Measurements from ENCODE around the gene ARHGEF9.

The ARHGEF9 gene

DNA sequence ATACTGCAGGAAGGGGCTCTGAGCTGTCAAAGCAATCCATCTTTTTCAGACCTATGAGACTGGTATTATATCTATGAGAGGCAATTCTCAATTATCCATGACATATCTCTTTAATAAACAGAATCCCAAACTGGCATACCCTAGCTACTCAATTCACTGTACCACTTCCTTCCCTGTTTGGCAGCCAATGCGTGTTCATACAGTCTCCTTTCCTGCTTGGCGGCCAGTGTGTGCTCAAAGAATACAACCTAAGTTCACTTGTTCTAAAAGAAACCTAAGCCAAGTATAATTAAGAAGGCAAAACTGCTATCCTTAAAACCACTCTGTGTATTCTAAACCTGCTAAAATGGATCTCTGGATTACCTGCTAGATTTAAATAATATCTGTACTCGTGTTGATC is 38.3 kb downstream of the ARHGEF9 start:
- no peak for DNase-seq (ENCODE audit: low read depth in 4 of 4, low spot score in 1 of 4)

DNA sequence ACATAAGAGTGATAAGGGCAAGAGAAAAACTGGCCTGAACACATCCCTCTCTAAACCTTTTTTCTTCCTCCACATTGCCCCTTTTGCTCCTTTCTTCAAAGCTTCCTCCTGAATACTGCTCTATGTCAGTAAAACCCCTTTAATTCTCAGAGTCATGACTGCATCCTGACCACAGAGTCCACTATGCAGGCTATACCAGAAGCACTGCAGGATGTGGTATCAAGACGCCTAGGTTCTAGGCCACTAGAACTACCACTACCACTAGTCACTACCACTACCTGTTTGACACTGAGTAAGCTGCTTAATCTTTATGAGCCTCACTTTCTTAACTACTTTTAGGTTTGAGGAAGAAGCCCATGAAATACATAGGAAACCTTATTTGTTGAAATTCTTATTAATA is 38.7 kb downstream of the ARHGEF9 start:
- DNase-seq (ENCODE audit: low read depth in 4 of 4, low spot score in 1 of 4): no peak

DNA sequence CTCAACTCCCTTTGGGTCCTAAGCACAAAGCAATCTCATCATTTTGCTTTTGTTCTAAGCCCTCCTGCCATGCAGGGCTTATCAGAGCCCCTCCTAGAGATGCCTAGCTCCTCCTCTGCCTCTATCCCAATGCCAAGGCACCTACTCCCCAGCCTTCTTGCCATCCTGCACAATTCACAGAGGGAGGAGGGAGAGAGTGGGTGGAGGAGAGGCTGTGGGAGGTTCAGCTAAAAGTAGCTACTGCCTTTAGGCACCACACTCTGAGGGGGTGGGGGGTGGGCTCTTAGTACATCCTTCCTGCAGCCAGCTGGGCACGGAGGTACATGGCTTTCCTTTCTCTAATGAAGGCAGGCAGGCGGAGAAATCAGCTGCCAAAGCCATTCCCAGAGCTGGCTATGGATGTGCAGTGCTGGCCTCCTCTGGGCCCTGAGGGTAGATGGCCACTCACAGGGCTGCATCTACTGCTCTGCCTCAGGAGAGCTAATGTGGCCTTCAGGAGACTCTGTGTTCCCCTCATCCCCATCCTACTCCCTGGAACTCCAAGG is 40.1 kb downstream of the ARHGEF9 start:
- DNase-seq (ENCODE audit: low read depth in 4 of 4, low spot score in 1 of 4): no peak

DNA sequence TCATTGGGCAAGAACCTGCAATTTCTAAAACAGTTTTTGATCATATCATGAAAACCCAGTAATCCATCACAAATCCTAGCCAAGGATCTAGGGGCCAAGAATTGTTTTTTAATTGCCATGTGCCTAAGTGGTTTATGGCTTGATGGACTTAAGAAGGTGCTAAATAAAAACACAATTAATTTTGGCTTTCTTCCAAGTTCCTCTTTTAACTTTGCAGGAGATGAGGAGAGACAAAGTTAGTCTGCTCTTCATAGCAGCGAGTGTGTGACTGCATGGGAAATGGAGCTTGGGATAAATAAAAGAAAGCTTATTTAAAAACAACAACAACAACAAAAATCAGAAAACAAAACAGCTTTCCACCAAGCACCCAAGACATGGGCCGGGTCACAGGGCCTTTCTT is 41.4 kb downstream of the ARHGEF9 start:
- no peak for DNase-seq (ENCODE audit: low read depth in 4 of 4, low spot score in 1 of 4)

DNA sequence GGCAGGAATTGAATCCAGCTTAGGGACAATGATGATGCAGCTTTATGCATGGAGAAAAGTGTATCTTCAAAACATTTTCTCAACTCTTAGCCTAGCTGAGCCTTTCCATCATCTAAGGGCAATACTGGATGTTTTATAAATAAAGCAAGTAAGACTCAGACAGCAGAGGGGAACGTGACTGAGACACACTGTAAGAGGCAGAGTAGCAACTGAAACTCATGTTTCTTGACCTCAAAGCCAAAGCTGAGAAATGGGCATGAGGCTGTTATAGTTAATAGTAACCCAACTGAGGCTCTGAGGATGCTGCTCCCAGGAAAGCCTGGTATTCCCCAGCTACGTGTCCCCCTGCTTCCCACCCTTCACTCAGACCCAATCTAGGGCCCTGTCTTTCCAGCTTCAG is 44.6 kb downstream of the ARHGEF9 start:
- no peak for DNase-seq (ENCODE audit: low read depth in 4 of 4, low spot score in 1 of 4)

DNA sequence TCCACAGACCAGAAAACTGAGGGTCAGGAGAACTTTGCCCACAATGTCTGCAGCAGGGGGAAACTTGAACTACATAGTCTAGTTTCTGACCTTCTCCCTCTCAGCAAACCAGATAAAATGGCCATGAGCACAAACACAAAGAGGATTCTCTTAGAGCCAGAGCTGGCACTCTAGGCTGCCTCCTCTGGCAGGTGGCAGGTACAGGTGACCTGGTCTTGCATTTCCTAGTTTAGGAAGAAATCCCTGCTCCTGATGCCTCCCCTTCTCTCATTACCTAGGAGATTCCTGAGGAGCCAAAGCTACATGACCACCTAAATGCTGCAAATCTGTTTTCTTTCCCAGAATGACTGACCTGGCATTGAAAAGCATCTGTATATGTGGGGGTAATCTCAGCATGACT is 45.1 kb downstream of the ARHGEF9 start:
- DNase-seq (ENCODE audit: low read depth in 4 of 4, low spot score in 1 of 4): no peak

DNA sequence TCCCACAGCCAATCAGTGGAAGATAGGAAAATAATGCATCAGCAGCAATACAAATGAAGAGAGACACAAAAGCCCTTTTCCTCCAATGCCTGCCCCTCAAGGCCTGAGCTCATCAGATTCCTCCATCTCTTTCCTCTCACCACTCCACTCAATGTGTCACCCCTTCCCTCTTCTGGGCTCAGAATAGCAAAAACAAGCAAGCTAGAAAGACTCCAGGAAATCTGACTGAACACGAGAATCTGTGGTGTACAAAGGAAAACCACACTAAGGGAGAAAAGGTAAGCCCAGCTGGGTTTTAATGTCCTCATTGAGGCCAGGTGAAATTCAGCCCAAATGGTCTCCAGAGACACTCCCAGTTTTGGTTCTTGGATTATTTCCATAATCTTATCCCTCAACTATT is 46.3 kb downstream of the ARHGEF9 start:
- no peak for DNase-seq (ENCODE audit: low read depth in 4 of 4, low spot score in 1 of 4)

DNA sequence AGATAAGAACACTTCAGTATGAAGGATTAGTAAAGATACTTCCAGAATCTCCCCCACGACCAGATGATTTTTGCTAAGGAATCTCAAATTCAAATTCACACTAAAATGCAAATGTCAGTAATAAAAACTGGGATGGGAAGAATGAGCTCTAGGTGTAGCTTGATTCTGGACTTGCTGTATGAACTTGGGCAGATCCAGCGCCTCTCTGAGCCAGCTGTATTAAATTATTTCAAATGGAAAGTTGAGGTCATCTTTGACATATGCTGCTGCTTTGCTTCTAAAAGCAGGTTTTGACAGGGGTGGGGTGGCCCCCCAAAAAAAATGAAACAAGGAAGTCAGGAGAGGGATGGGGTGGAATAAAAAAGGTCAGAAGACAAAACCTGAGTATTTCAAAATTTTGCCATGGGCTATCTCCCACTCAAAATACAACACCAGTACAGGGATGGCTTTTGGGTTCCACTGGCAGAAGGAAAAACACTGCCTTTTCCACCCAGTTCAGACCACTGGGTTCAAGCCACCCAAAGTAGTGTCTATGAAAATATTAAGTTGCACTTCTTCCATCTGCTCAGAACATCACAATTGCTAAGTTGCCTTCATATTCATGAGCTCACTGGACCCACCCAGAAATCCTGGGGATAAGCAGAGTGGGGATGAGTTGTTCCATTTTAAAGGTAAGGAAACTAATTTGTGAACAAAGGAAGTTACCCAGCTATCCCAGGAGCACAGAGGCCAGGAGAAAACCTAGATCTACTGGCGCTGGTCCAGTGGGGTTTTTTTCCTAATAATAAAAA is 47.7 kb downstream of the ARHGEF9 start:
- DNase-seq (ENCODE audit: low read depth in 4 of 4, low spot score in 1 of 4): no peak

DNA sequence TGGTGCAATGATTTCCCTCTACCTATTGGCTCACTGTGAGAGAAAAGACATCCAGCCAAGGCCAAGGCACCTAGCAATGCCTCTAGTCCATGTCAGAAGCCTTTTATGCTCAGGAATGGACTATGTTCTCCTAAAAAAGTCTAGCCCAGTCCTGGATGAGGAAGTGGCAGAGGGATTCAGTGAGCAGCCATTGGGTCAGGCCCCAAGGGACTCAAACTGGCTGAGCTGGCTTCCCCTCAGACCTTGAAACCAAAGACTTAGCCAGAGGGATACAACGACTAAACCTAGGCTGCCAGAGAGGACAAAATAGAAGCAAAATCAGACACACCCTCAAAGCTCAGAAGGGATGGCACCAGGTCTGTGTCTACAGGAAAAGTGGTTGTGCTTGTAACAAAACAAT is 49.1 kb downstream of the ARHGEF9 start:
- DNase-seq (ENCODE audit: low read depth in 4 of 4, low spot score in 1 of 4): no peak

DNA sequence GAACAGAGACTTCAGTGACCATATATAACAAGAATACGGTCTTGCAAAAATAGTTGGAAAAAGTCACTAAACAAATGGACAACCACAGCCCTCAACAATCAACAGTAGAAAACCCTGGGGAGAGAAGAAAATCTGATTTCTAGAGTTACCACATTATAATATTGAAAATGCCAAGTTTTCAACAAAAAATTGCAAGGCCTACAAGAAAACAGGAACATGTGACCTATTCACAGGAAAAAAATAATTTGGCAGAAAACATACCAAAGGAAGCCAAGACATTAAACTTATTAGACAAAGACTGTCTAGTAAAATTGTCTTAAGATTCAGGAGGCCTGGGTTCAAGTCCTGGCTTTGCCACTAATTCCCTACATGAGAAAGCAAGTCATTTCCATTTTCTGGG is 64.7 kb downstream of the ARHGEF9 start:
- DNase-seq (ENCODE audit: low read depth in 4 of 4, low spot score in 1 of 4): no peak

DNA sequence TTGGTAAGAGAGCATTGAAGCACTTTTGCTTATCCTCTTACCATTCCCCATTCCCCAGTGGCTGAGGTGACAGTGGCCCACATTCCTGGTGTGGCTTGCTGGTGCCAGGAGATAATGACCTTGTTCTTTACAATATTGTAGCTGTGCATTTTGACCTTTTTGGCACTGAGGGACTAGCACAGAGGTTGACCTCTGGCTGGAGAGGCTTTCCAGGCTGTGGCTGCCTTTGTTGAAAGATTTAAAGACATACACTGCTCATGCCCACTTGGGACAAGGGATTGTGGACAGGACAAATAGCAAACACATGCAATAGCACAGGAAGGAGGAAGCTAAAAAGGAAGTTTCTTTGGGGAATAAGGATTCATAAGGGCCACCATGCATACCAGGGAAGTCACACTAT is 65.4 kb downstream of the ARHGEF9 start:
- no peak for DNase-seq (ENCODE audit: low read depth in 4 of 4, low spot score in 1 of 4)

DNA sequence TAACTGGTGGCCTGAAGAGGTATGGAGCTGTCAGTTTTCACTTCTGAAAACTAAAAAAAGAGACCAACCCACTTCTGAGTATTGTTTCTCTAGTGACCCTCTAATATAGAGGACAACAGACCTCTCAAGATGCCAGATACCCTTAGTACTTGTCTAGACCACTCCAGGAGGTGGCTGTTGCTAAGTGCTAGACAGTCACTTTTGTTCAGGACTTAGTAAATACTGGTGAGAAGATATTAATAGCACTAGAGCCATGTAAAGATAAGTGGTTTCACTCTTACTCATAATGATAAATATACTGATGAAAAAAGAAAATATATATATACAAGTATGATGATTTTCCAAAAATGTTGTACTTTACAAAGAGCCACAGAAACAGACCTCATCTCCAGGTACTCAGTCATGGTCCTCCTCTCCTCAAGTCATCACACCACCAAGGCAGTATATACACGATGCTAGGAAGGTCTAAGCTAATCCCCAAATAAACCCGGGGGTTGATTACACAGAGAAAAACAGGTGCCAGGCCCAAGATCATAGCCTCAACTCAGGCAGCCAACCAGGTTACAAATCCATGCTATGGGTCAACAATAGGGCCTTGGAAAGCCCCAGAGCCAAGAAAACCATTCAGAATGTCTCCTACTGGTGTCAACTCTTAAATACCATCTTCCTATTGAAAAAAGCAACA is 66.9 kb downstream of the ARHGEF9 start:
- no peak for DNase-seq (ENCODE audit: low read depth in 4 of 4, low spot score in 1 of 4)

DNA sequence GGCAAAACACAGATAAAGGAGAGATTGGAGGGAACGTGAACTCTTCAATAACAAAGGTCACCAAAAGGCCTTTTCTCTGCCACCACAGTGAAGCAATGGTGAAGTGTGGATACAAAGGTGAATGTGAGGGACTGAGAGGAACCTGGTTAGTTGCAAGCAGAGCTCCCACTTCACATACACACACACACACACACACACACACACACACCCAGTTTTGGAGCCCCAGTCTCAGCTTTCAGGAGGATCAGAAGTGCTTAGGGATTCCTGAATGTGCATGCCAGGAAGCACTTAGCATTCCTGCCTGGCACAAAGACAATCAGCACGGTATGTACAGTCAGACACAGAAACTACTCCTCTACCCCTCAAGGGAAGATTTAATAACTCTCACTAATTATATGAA is 71.5 kb downstream of the ARHGEF9 start:
- no peak for DNase-seq (ENCODE audit: low read depth in 4 of 4, low spot score in 1 of 4)

DNA sequence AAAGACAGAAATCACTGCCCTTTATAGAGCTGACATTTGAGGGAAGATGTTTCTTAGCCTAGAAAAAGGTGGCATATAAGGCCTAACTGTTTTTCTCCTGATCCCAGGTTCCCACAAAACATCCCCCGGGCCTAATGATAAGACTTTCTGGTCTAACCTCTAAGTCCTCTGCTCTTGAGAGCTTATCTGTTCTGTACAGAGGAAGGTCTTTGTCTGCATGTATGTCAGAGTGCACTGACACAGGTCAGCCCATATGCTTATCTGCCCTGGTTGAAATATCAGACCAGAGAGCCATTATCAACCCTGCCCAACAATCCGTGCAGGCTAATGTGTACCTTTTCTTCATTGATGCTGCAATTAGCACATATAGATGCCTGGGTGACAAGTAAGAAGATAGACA is 76.2 kb downstream of the ARHGEF9 start:
- DNase-seq (ENCODE audit: low read depth in 4 of 4, low spot score in 1 of 4): no peak

DNA sequence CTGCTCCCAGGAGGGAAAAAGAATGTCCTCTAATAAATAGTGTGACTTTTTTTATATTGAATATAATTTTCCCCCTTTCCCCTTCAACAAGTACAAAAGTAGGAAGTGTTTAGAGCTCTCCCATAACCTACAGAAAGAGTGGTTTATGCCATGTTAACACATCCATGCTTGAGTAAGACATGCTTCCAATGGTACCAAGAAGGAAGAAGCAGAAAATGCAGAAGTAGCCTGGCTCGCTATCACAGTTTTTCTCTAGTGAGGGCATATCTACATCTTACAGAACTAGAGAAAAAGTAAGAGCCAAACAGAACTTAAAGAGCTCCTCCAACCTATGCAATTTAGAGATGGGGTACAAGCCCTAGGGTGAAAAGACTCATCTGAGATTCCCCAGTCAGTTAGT is 82.5 kb downstream of the ARHGEF9 start:
- DNase-seq (ENCODE audit: low read depth in 4 of 4, low spot score in 1 of 4): no peak

DNA sequence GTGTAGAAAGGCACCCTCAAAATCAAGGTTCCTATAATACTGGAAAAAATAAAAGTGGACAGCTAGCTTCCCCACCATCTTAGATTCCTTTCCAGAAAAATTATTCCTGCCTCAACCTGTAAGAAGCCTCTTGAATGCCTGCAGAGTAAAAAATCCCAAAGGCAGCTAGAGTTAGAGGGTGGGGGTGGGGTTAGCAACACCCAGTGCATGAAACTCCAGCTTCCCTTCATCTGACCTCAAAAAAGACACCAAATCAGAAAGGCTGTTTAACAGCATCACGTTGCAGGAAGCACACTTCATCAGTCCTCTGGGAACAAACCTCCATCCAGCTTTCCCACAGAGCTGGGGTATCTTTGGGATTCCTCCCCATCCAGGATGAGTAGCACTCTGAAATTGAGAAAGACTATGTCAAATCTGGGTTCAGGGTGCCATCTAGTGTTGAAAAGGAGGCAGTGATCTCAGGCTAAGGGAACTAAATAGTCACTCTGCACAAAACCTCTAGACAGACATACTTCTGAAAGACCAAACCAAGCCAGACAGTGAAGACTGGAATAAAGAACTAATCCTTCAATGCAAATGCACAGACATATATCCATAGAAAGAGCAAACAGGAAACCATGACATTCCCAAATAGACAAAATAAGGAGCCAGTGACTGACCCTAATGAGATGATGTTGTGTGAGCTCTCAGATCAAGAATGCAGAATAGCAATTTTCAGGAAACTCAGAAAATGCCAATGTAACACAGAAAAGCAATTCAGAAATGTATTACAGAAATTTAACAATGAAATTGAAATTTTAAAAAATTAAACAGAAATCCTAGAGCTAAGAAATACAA is 97.9 kb downstream of the ARHGEF9 start:
- DNase-seq (ENCODE audit: low read depth in 4 of 4, low spot score in 1 of 4): no peak

DNA sequence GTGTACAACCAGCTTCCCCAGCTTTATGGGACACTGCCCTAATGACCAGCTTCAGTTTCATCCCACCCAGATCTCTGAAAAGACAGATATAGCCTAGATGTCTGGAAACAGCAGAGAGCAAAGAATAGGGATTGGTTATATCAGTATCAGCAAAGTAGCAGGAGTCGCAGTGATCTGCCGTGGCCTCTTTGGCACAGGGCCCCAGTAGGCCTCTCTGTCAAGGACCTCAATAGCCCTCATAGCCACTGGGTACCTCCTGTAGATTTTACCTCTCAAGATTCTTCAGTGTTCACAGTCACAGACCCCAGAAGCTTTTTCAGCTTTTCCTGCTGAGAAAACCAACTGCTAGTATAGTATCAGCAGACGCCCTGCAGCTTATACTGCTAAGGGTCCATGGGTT is 104.6 kb downstream of the ARHGEF9 start:
- DNase-seq (ENCODE audit: low read depth in 4 of 4, low spot score in 1 of 4): no peak

DNA sequence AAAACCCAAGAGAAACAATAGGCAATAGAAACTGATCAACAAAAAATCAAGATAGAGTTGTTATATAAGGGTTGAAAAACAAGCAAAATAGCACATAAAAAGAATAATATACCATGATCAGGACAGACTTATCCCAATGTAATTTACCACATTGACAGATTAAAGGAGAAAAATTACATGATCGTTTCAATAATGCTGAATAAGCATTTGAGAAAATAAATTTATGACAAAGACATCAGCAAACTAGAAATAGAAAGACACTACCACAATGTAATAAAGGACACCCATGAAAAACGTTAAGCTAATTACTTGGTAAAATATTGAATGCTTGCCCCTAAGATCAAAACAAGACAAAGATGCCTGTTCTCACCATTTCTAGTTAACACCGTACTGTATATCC is 105.6 kb downstream of the ARHGEF9 start:
- DNase-seq (ENCODE audit: low read depth in 4 of 4, low spot score in 1 of 4): no peak

DNA sequence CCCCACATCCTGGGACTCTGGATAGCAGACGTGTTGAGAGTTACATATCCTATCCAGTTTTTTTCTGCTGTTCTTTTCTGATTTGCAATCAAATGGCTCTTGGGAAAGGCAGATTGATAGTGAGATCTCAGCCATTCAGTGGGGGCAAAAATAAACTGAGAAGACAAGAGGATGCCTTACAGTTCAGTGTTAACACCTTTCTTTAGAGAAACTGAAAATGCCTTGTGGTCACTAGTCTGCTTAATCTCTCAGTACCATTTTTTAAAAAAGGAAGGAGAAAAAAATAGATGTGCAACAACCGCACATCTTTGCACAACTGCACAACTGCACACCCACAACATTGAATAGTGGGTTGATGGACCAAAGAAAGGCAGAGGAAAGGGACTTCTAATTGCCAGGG is 109.3 kb downstream of the ARHGEF9 start:
- DNase-seq (ENCODE audit: low read depth in 4 of 4, low spot score in 1 of 4): no peak

DNA sequence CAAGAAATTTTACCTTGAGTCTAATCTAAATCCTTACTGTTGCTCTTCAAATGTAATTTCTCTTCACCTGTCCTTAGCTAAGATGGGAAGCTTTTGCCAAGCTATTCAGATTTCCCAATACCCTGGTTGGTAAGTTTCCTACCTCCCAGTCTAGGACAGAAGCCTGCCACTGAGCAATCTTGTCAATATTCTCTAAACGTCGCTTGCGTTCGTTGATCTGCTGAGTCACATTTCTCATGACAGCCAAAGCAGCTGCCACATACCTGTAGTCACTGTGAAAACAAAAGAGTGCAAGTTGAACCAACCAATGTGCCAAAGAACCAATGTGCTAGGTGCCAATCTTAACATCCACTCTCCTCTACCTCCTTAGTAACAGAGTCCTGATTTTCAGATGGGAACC is 111.1 kb downstream of the ARHGEF9 start:
- DNase-seq (ENCODE audit: low read depth in 4 of 4, low spot score in 1 of 4): no peak

DNA sequence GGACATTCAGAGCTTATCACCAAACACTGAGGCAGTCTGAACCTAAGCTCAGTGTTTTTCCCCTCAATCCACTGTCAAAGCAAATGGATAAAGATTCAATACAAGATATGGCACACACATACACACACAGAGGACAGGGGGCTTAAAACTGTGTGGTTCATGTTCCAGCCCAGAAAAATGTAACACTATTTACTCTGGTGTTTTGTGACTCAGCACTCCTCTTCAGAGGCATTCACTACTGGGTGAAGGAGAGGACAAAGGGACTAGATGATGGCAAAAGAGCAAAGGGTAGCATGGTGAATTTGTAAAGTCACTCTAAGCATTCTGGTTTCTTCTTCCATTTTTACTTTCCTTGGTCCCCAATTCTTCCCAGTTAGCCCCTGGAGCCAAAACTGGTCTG is 120.3 kb downstream of the ARHGEF9 start:
- no peak for DNase-seq (ENCODE audit: low read depth in 4 of 4, low spot score in 1 of 4)

DNA sequence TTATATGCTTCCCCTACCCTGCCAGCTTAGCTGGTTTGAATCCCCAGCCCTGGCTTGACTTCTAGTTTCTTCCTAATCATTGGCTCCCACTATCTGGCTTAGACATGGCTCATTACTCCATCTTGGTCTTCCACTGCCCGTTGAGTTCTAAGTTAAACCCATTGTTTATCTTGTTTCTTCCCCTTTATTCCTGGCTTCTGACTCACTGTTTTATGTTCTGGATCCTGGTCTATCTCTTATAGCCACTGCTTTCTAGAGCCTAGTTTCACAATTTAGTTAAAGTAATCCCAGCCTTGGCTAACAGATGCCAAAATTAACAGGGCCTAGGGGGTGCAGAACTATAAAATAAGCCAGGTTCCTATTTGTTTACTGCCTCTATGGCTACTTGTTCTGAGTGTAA is 120.9 kb downstream of the ARHGEF9 start:
- DNase-seq (ENCODE audit: low read depth in 4 of 4, low spot score in 1 of 4): no peak

Measured in stimulated activated CD4-positive, alpha-beta T cell treated with anti-CD3 and anti-CD28 coated beads, Interleukin-1b, Interleukin-23, amount 100 ng/mL, for 24 hours (primary cell).